A673 (cell line): ENCODE measurements around the gene HMGCS1.

Experiments
- CTCF ChIP-seq: fragments of 300-800, 200-600 bp; sonication (generic); conservative IDR thresholded peaks from 2 replicates; pipeline ENCODE4 v1.5.1; 2017; ENCODE audit warnings: low read depth, mild to moderate bottlenecking, antibody characterized with exemption, low read length, moderate library complexity, mixed read lengths
- EZH2 ChIP-seq: fragments of 200-600 bp; sonication (generic); IDR thresholded peaks from 2 replicates; pipeline ENCODE4 v1.6.1; 2017; ENCODE audit warnings: borderline replicate concordance, low read depth, mild to moderate bottlenecking, mixed read lengths, antibody characterized with exemption, low read length; ENCODE audit not compliant: poor library complexity, severe bottlenecking

- no peak for TF ChIP-seq EZH2
- TF ChIP-seq CTCF, result no peak
Measured at GRCh38 chr5:43290726-43291125, 22.5 kb downstream of the HMGCS1 start.
